K562 (cell line): ENCODE data around the gene ZP1. TPM values are rescaled to one million over a fixed set of nuclear protein-coding genes. Genes with fewer than 3 reads are reported as not detected.

Source experiments
- CBX5 ChIP-seq: IDR thresholded peaks from 2 replicates; pipeline ENCODE4 v1.6.1; 2014; ENCODE audit warnings: low read depth, borderline replicate concordance
- CC2D1A ChIP-seq: fragments of 450-650 bp; IDR thresholded peaks from 2 replicates; pipeline ENCODE4 v1.6.1; 2017; ENCODE audit warnings: mild to moderate bottlenecking
- CREB3 ChIP-seq: fragments of 450-650 bp; conservative IDR thresholded peaks from 2 replicates; pipeline ENCODE4 v1.6.1; 2016; ENCODE audit warnings: missing genetic modification characterization, low read depth, mild to moderate bottlenecking, missing compliant biosample characterization, moderate library complexity
- CTBP1 ChIP-seq: fragments of 450-650 bp; IDR thresholded peaks from 2 replicates; pipeline ENCODE4 v1.6.1; 2016; ENCODE audit warnings: borderline replicate concordance
- CUX1 ChIP-seq: fragments of 200-800 bp; sonication (Bioruptor generic); IDR thresholded peaks from 2 replicates; pipeline ENCODE4 v1.6.1; 2016; ENCODE audit warnings: missing genetic modification characterization, missing compliant biosample characterization
- DEAF1 ChIP-seq: fragments of 450-650 bp; formaldehyde crosslinking; IDR thresholded peaks from 2 replicates; pipeline ENCODE4 v1.4.0; 2020; ENCODE audit warnings: mild to moderate bottlenecking, moderate library complexity
- FIP1L1 ChIP-seq: fragments of 200-400 bp; formaldehyde crosslinking; IDR thresholded peaks from 2 replicates; pipeline ENCODE4 v1.6.1; 2018; ENCODE audit warnings: mild to moderate bottlenecking, low read depth, low read length; ENCODE audit not compliant: poor library complexity, severe bottlenecking
- GABPB2 ChIP-seq: fragments of 250-450 bp; sonication (Bioruptor Pico); conservative IDR thresholded peaks from 2 replicates; pipeline ENCODE4 v1.5.1; 2021; ENCODE audit warnings: mild to moderate bottlenecking
- KDM4B ChIP-seq, 2 experiments: fragments of 450-650 bp in 1 of 2; sonication (generic) in 1 of 2; IDR thresholded peaks; 2 replicates each; pipeline ENCODE4 v1.6.1; 2016 to 2017; ENCODE audit warnings: borderline replicate concordance in 2 of 2, antibody characterized with exemption in 1 of 2, low read depth in 1 of 2, mild to moderate bottlenecking in 1 of 2
- MBD1 ChIP-seq: fragments of 250-450 bp; sonication (Bioruptor Pico); IDR thresholded peaks from 2 replicates; pipeline ENCODE4 v1.8.0; 2022; ENCODE audit warnings: inconsistent platforms
- MTA3 ChIP-seq: fragments of 450-650 bp; formaldehyde crosslinking; IDR thresholded peaks from 2 replicates; pipeline ENCODE4 v1.6.1; 2017; ENCODE audit warnings: mild to moderate bottlenecking, borderline replicate concordance
- MYNN ChIP-seq, 2 experiments: sonication (generic); formaldehyde crosslinking in 1 of 2; IDR thresholded peaks; 2 replicates each; pipeline versions ENCODE4 v1.5.0 to v1.6.1; 2016 to 2020; ENCODE audit warnings: antibody characterized with exemption in 1 of 2, missing genetic modification reagents in 1 of 2
- NFIX ChIP-seq: fragments of 250-450 bp; sonication (Bioruptor Pico); IDR thresholded peaks from 2 replicates; pipeline ENCODE4 v1.4.0; 2020; ENCODE audit warnings: low read depth, mild to moderate bottlenecking, moderate library complexity
- TCF7 ChIP-seq: sonication (generic); IDR thresholded peaks from 2 replicates; pipeline ENCODE4 v1.6.1; 2016; ENCODE audit warnings: antibody characterized with exemption, borderline replicate concordance
- TOE1 ChIP-seq, 2 experiments: fragments of 450-650 bp in 1 of 2; sonication (generic) in 1 of 2; formaldehyde crosslinking in 1 of 2; IDR thresholded peaks; 2 replicates each; pipeline versions ENCODE4 v1.7.1 to v1.8.0; 2016 to 2022; ENCODE audit warnings: borderline replicate concordance in 2 of 2, mild to moderate bottlenecking in 2 of 2, antibody characterized with exemption in 1 of 2, inconsistent platforms in 1 of 2, low read depth in 1 of 2, missing genetic modification reagents in 1 of 2, moderate library complexity in 1 of 2
- ZKSCAN8 ChIP-seq: fragments of 200-800 bp; sonication (Bioruptor generic); IDR thresholded peaks from 2 replicates; pipeline ENCODE4 v1.6.1; 2016; ENCODE audit warnings: missing genetic modification characterization, missing compliant biosample characterization
- polyA plus RNA-seq, 8 experiments: library from polyadenylated mRNA; depleted of rRNA in 4 of 8; stranded (reverse) in 5 of 8; unstranded in 3 of 8; fragments of >200 nt; fragmentation: Nextera tagmentation in 2 of 8; fragmentation: Illumina TruSeq in 1 of 8; extraction: Ambion mirVana in 2 of 8; extraction: Trizol in 1 of 8; gene quantifications; 2 replicates each; pipeline versions ENCODE4 v1.2.1 to v1.2.3, GENCODE V29; 2011 to 2014; ENCODE audit warnings: inconsistent platforms in 1 of 8, missing spikeins in 1 of 8
- total RNA-seq, 7 experiments: library from RNA; depleted of rRNA in 6 of 7; stranded (reverse); fragments of >200 nt in 6 of 7; fragmentation: Illumina TruSeq in 2 of 7; extraction: Trizol in 2 of 7; gene quantifications; 2 replicates each; pipeline versions ENCODE4 v1.2.1 to v1.2.3, GENCODE V29; 2011 to 2021; ENCODE audit warnings: low replicate concordance in 1 of 7
- TF ChIP-seq, protein P1 (sequence below): fragments of 250-450 bp; sonication (Bioruptor Pico); IDR thresholded peaks from 2 replicates; pipeline ENCODE4 v1.8.0; 2021; ENCODE audit warnings: borderline replicate concordance, mild to moderate bottlenecking, moderate library complexity; ENCODE audit not compliant: poor library complexity, severe bottlenecking

ZP1 gene
- total and polyA plus RNA-seq, 9 of the 15 experiments (the other 6 are each of a cell fraction or from before 2014, with no cell fraction given), result 0.11 to 0.15 TPM; not detected in 7

DNA sequence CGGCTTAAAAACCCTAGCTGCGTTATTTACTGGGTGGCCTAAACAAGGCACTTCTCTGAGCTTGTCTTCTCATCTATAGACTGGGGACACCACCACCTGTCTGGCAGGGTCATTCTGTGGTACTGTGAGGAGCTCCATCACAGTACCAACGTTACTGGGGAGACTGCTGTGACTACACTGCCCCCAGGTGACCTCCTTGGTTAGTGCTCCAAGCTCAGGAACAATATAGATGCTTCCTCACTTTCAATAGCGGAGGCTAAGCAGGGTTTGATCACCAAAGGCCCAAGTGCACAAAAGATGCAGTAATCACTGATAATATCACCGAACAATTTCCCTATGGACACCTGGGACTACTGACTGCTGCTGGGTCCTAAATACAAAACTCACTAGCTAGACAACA is 20.2 kb downstream of the ZP1 start (continued):
- TF ChIP-seq CUX1, result no peak
- TF ChIP-seq CTBP1, result peak; percentile 40; the same call in 1 of the 2 replicates
- TF ChIP-seq NFIX, result no peak
- TF ChIP-seq CREB3, result no peak
- no peak for TF ChIP-seq MTA3
- no peak for TF ChIP-seq TCF7
- no peak for TF ChIP-seq GABPB2 (CRISPR knock-in tag)
- TF ChIP-seq ZKSCAN8 (CRISPR knock-in tag), result no peak
- peak; percentile 77 for TF ChIP-seq CC2D1A
- TF ChIP-seq KDM4B (IDR thresholded peaks at IDR 0.05; ENCODE audit: borderline replicate concordance in 2 of 2, low read depth in 1 of 2), result no peak
- TF ChIP-seq, protein P1, sequence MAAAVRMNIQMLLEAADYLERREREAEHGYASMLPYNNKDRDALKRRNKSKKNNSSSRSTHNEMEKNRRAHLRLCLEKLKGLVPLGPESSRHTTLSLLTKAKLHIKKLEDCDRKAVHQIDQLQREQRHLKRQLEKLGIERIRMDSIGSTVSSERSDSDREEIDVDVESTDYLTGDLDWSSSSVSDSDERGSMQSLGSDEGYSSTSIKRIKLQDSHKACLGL (CRISPR knock-in tag), result no peak
- TF ChIP-seq FIP1L1, result no peak
- no peak for TF ChIP-seq MBD1 (CRISPR knock-in tag)
- peak; percentile 47; the same call in 1 of the 2 replicates for TF ChIP-seq MYNN (IDR thresholded peaks at IDR 0.05)
- no peak for TF ChIP-seq MYNN (CRISPR knock-in tag; IDR thresholded peaks at IDR 0.05)
- no peak for TF ChIP-seq TOE1 (IDR thresholded peaks at IDR 0.05; ENCODE audit: borderline replicate concordance)
- TF ChIP-seq TOE1 (CRISPR knock-in tag; IDR thresholded peaks at IDR 0.05; ENCODE audit: borderline replicate concordance, low read depth), result no peak
- no peak for TF ChIP-seq CBX5
- TF ChIP-seq DEAF1 (CRISPR knock-in tag), result peak; percentile 88
